ENCODE results near the gene GRID2IP. TPM values are rescaled to one million over a fixed set of nuclear protein-coding genes. Genes with fewer than 3 reads are reported as not detected.

GRID2IP gene
- total RNA-seq, 1 donor from 2014 or later = 1.5 TPM

- no peak overlapping the region for H3K27ac Mint-ChIP-seq
- DNase-seq (ENCODE audit: low spot score in 2 of 2, unreplicated experiment in 2 of 2) = no peak
These were observed 12.9 kb upstream of the GRID2IP start for GRCh38 chr7:6563936-6564770.

GRCh38 chr7:6562106-6562505 is 10.8 kb upstream of the GRID2IP start:
- Mint-ChIP-seq H3K36me3 (no peaks in the 10 kb centered on the region), H3K27ac (no peak overlapping the region), H3K9me3 (no peaks in the 10 kb centered on the region), H3K4me1 (no peaks in the 10 kb centered on the region), H3K27me3 (ENCODE audit: low read depth) (peaks cover 15% of the 10 kb centered on the region), H3K4me3 (no peak overlapping the region)
- no peak for DNase-seq (ENCODE audit: low spot score in 2 of 2, unreplicated experiment in 2 of 2)
- no peak for TF ChIP-seq CTCF (IDR thresholded peaks at IDR 0.05; ENCODE audit: unreplicated experiment)

More at GRCh38 chr7:6563936-6564770, 12.9 kb upstream of the GRID2IP start:
- no peak for TF ChIP-seq CTCF (IDR thresholded peaks at IDR 0.05; ENCODE audit: unreplicated experiment)
- Mint-ChIP-seq H3K27me3 (ENCODE audit: low read depth) (peaks cover 15% of the 10 kb centered on the region), H3K36me3 (no peaks in the 10 kb centered on the region), H3K4me3 (no peak overlapping the region), H3K9me3 (no peaks in the 10 kb centered on the region), H3K4me1 (no peaks in the 10 kb centered on the region)

DNA sequence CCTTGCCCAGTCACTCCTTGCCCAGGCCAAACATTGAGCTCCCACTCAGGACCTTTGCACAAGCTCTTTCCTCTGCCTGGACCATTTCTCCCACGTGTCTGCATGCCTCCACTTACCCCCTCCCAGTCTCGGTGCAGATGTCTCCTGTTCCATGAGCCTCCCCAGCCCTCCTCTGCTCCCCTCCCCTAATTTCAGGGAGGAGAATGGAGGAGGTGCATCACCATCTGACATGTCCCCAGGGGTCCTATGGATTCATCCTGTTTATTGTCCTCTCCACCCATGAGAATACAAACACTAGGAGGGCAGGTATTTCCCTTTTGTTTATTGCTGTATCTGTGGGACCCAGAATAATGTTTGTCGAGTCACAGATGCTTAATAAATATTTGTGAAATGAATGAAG is 8.6 kb upstream of the GRID2IP start:
- Mint-ChIP-seq H3K27me3 (ENCODE audit: low read depth) (peaks cover 12% of the 10 kb centered on the region), H3K27ac (no peak overlapping the region), H3K4me1 (no peaks in the 10 kb centered on the region), H3K36me3 (no peaks in the 10 kb centered on the region), H3K9me3 (no peaks in the 10 kb centered on the region), H3K4me3 (no peak overlapping the region)
- TF ChIP-seq CTCF (IDR thresholded peaks at IDR 0.05; ENCODE audit: unreplicated experiment) = no peak
- no peak for DNase-seq (ENCODE audit: low spot score in 2 of 2, unreplicated experiment in 2 of 2)

DNA sequence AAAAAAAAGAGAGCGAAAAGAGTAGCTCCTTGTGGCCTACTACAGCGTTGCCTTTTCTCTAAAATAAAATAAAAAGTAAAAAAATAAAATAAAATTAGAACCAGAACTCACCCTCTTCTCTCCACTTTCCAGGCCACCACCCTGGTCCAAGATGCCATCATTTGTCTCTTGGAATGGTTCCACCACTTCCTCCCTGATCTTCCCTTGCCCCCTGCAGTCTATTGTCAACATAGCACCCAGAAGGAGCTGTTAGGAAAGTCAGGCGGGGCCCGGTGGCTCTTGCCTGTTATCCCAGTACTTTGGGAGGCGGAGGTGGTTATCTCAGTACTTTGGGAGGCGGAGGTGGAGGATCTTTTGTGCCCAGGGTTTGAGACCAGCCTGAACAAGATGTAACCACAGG is 7.6 kb upstream of the GRID2IP start:
- Mint-ChIP-seq H3K9me3 (no peaks in the 10 kb centered on the region), H3K4me3 (no peak overlapping the region), H3K27ac (no peak overlapping the region), H3K27me3 (ENCODE audit: low read depth) (peaks cover 9% of the 10 kb centered on the region), H3K4me1 (no peaks in the 10 kb centered on the region), H3K36me3 (no peaks in the 10 kb centered on the region)
- TF ChIP-seq CTCF (IDR thresholded peaks at IDR 0.05; ENCODE audit: unreplicated experiment) = peak; percentile 12
- no peak for DNase-seq (ENCODE audit: low spot score in 2 of 2, unreplicated experiment in 2 of 2)

DNA sequence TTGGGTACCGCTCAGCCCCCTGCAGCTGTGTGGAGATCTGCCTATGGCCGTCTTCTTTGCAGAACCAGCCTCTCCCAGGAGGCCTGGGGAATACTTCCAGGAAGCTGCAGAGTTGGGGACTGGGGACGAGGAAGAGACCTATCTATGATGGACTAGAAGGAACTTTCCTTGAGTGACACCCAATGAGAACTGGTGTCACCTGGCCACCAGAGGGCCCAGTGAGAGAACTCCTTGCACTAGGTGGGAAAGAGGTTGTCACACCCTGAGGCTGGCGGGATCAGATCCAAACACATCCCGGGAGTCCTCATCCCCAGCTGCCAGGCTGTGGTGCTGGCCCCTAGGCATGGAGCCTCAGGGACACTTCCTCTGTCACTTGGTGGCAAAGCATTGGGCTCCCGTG is 4.9 kb upstream of the GRID2IP start:
- H3K27me3 Mint-ChIP-seq (ENCODE audit: low read depth) = peaks cover 6% of the 10 kb centered on the region
- TF ChIP-seq CTCF (IDR thresholded peaks at IDR 0.05; ENCODE audit: unreplicated experiment) = no peak
- H3K9me3 Mint-ChIP-seq = no peaks in the 10 kb centered on the region
- no peak overlapping the region for H3K4me3 Mint-ChIP-seq
- H3K36me3 Mint-ChIP-seq = no peaks in the 10 kb centered on the region
- H3K27ac Mint-ChIP-seq = no peak overlapping the region
- no peaks in the 10 kb centered on the region for H3K4me1 Mint-ChIP-seq
- DNase-seq (ENCODE audit: low spot score in 2 of 2, unreplicated experiment in 2 of 2) = no peak

Data from mesothelial cell of epicardium (in vitro differentiated cells).